ENCODE measurements around the gene C1orf174.

The C1orf174 gene

GRCh38 chr1:3898475-3898735 is 1.7 kb downstream of the C1orf174 start:
- Mint-ChIP-seq H3K4me1 (ENCODE audit: low read depth) (peaks cover 31% of the 10 kb centered on the region), H3K9me3 (peaks cover 17% of the 10 kb centered on the region), H3K36me3 (ENCODE audit: low read depth) (peaks cover 18% of the 10 kb centered on the region), H3K4me3 (no peak overlapping the region), H3K27me3 (ENCODE audit: low read depth) (no peaks in the 10 kb centered on the region), H3K27ac (peak overlapping the region; percentile 85)

- peaks cover 18% of the 10 kb centered on the region for H3K36me3 Mint-ChIP-seq (ENCODE audit: low read depth)
- H3K4me1 Mint-ChIP-seq (ENCODE audit: low read depth) = peaks cover 21% of the 10 kb centered on the region
- no peak overlapping the region for H3K4me3 Mint-ChIP-seq
Measured at GRCh38 chr1:3896396-3897000, 3.6 kb downstream of the C1orf174 start.

GRCh38 chr1:3895951-3896325 is 4.1 kb downstream of the C1orf174 start:
- no peak overlapping the region for H3K4me3 Mint-ChIP-seq
- peaks cover 19% of the 10 kb centered on the region for H3K36me3 Mint-ChIP-seq (ENCODE audit: low read depth)
- H3K9me3 Mint-ChIP-seq = peaks cover 17% of the 10 kb centered on the region
- peaks cover 23% of the 10 kb centered on the region for H3K4me1 Mint-ChIP-seq (ENCODE audit: low read depth)
- no peak overlapping the region for H3K27ac Mint-ChIP-seq
- no peaks in the 10 kb centered on the region for H3K27me3 Mint-ChIP-seq (ENCODE audit: low read depth)

More at GRCh38 chr1:3896396-3897000, 3.6 kb downstream of the C1orf174 start:
- Mint-ChIP-seq H3K27ac (no peak overlapping the region), H3K9me3 (peaks cover 17% of the 10 kb centered on the region), H3K27me3 (ENCODE audit: low read depth) (no peaks in the 10 kb centered on the region)

GRCh38 chr1:3895279-3895950 is 4.7 kb downstream of the C1orf174 start:
- H3K4me3 Mint-ChIP-seq = no peak overlapping the region
- H3K27me3 Mint-ChIP-seq (ENCODE audit: low read depth) = no peaks in the 10 kb centered on the region
- peaks cover 27% of the 10 kb centered on the region for H3K4me1 Mint-ChIP-seq (ENCODE audit: low read depth)

GRCh38 chr1:3894626-3895278 is 5.3 kb downstream of the C1orf174 start:
- Mint-ChIP-seq H3K4me1 (ENCODE audit: low read depth) (peaks cover 32% of the 10 kb centered on the region), H3K27ac (no peak overlapping the region), H3K4me3 (no peak overlapping the region), H3K36me3 (ENCODE audit: low read depth) (peaks cover 27% of the 10 kb centered on the region), H3K9me3 (peaks cover 17% of the 10 kb centered on the region), H3K27me3 (ENCODE audit: low read depth) (no peaks in the 10 kb centered on the region)

More at GRCh38 chr1:3895279-3895950, 4.7 kb downstream of the C1orf174 start:
- peaks cover 17% of the 10 kb centered on the region for H3K9me3 Mint-ChIP-seq
- no peak overlapping the region for H3K27ac Mint-ChIP-seq
- peaks cover 21% of the 10 kb centered on the region for H3K36me3 Mint-ChIP-seq (ENCODE audit: low read depth)

DNA sequence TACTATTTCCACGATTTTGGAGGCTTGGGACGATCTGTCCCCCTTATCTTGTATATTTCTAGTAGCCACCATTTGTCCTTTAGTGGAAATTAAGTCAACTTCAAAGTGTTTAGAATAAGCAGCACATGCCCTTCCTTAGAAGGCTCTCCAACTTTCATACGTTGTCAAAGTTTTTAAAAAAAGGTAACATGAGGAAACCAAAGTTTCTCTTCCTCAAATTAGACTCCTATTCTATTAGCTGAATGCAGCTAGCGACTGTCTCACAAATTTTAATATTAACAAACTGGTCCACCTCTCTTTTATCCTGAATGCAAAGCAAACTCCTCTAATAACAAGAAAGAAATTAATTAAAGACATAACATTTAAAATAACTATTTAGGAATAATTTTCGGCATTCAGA is 6.9 kb downstream of the C1orf174 start:
- Mint-ChIP-seq H3K4me3 (no peak overlapping the region), H3K36me3 (ENCODE audit: low read depth) (peaks cover 28% of the 10 kb centered on the region), H3K4me1 (ENCODE audit: low read depth) (peaks cover 20% of the 10 kb centered on the region), H3K9me3 (peaks cover 10% of the 10 kb centered on the region), H3K27me3 (ENCODE audit: low read depth) (no peaks in the 10 kb centered on the region), H3K27ac (no peak overlapping the region)

DNA sequence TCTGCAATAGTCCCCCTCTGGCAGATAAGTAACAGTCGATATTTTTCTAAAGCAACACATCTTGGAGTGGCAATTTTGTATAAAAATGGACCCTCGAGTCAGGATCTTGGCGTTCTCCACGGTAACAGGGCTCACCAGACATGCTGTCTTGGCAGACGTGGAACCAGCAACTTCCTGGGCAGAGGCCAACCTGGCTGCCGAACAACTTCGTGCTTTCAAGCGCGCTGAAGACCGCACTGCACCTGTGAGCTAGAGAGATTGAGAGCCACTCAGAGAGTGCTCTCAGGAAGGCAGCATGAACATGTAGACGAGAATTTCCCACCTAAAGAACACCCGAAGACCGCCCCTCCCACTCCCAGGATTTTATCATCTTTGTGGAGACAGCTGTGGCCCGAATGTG is 7.3 kb downstream of the C1orf174 start:
- no peak overlapping the region for H3K4me3 Mint-ChIP-seq
- H3K9me3 Mint-ChIP-seq = peaks cover 5% of the 10 kb centered on the region
- H3K27ac Mint-ChIP-seq = no peak overlapping the region
- peaks cover 27% of the 10 kb centered on the region for H3K36me3 Mint-ChIP-seq (ENCODE audit: low read depth)
- no peaks in the 10 kb centered on the region for H3K27me3 Mint-ChIP-seq (ENCODE audit: low read depth)
- peaks cover 20% of the 10 kb centered on the region for H3K4me1 Mint-ChIP-seq (ENCODE audit: low read depth)

- Mint-ChIP-seq H3K4me1 (ENCODE audit: low read depth) (peaks cover 15% of the 10 kb centered on the region), H3K36me3 (ENCODE audit: low read depth) (peaks cover 24% of the 10 kb centered on the region), H3K9me3 (no peaks in the 10 kb centered on the region)
Measured at GRCh38 chr1:3891329-3891865, 8.7 kb downstream of the C1orf174 start.

DNA sequence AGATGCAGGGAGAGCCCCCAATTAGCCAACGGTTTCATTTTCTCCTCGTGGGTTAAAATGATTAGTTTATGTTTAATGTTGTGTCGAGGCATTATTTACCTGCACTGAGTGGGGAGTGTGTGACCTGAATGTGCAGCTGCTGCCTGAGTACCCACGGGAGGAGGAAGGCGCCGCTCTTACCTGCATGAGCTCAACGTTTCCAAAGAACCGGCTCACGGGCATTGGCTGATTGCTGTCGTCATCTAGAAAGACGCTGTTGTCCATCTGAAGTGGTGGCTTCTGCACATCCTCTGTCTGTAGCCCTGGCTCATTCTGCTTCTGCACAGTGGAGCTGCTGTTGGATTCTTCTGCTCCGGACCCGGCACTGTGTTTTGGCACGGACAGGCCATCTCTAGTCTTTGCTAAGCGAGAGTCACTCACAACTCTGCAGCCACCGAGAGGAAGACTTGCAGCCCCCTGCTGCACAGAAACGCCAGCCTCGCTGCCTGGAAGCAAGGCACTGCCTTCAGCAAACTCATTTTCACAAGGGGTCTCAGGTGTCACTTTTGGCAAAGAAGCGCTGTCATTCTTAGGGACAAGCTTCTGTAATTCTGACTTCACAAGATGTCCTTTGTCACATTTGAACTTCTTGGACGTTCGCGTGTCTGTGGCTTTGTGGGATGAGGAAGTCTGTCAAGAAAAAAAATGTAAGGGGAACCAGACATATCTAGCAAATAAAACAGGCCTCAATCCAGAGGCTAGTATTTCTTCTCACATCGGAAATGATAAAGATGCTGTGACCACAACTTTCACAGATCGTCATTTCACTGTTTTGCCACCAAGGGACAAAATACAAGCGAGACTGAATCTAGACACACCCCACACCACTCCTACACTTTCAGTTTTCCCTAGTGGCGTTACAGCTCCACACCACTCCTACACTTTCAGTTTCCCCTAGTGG is 9.4 kb downstream of the C1orf174 start:
- Mint-ChIP-seq H3K4me3 (no peak overlapping the region), H3K27ac (no peak overlapping the region), H3K4me1 (ENCODE audit: low read depth) (peaks cover 14% of the 10 kb centered on the region), H3K36me3 (ENCODE audit: low read depth) (peaks cover 21% of the 10 kb centered on the region), H3K9me3 (no peaks in the 10 kb centered on the region), H3K27me3 (ENCODE audit: low read depth) (no peaks in the 10 kb centered on the region)

More at GRCh38 chr1:3891329-3891865, 8.7 kb downstream of the C1orf174 start:
- H3K27ac Mint-ChIP-seq = no peak overlapping the region
- no peak overlapping the region for H3K4me3 Mint-ChIP-seq
- H3K27me3 Mint-ChIP-seq (ENCODE audit: low read depth) = no peaks in the 10 kb centered on the region

- Mint-ChIP-seq H3K4me3 (no peak overlapping the region), H3K9me3 (no peaks in the 10 kb centered on the region), H3K36me3 (ENCODE audit: low read depth) (peaks cover 22% of the 10 kb centered on the region), H3K4me1 (ENCODE audit: low read depth) (peaks cover 14% of the 10 kb centered on the region), H3K27ac (no peak overlapping the region), H3K27me3 (ENCODE audit: low read depth) (no peaks in the 10 kb centered on the region)
Measured at GRCh38 chr1:3889936-3890335, 10.1 kb downstream of the C1orf174 start.

GRCh38 chr1:3888301-3888700 is 11.8 kb downstream of the C1orf174 start:
- Mint-ChIP-seq H3K36me3 (ENCODE audit: low read depth) (peaks cover 30% of the 10 kb centered on the region), H3K27ac (no peak overlapping the region), H3K27me3 (ENCODE audit: low read depth) (no peaks in the 10 kb centered on the region)

GRCh38 chr1:3886691-3887090 is 13.4 kb downstream of the C1orf174 start:
- H3K27me3 Mint-ChIP-seq (ENCODE audit: low read depth) = no peaks in the 10 kb centered on the region
- peaks cover 33% of the 10 kb centered on the region for H3K36me3 Mint-ChIP-seq (ENCODE audit: low read depth)
- peaks cover 14% of the 10 kb centered on the region for H3K4me1 Mint-ChIP-seq (ENCODE audit: low read depth)
- no peak overlapping the region for H3K27ac Mint-ChIP-seq
- H3K9me3 Mint-ChIP-seq = no peaks in the 10 kb centered on the region
- H3K4me3 Mint-ChIP-seq = no peak overlapping the region

More at GRCh38 chr1:3888301-3888700, 11.8 kb downstream of the C1orf174 start:
- no peaks in the 10 kb centered on the region for H3K9me3 Mint-ChIP-seq
- H3K4me3 Mint-ChIP-seq = no peak overlapping the region
- H3K4me1 Mint-ChIP-seq (ENCODE audit: low read depth) = peaks cover 14% of the 10 kb centered on the region

- Mint-ChIP-seq H3K9me3 (no peaks in the 10 kb centered on the region), H3K27ac (no peak overlapping the region), H3K36me3 (ENCODE audit: low read depth) (peaks cover 33% of the 10 kb centered on the region), H3K27me3 (ENCODE audit: low read depth) (no peaks in the 10 kb centered on the region), H3K4me1 (ENCODE audit: low read depth) (peaks cover 11% of the 10 kb centered on the region), H3K4me3 (no peak overlapping the region)
Measured at GRCh38 chr1:3886106-3886670, 13.9 kb downstream of the C1orf174 start.

- Mint-ChIP-seq H3K9me3 (no peaks in the 10 kb centered on the region), H3K27ac (no peak overlapping the region), H3K4me1 (ENCODE audit: low read depth) (peaks cover 7% of the 10 kb centered on the region), H3K27me3 (ENCODE audit: low read depth) (no peaks in the 10 kb centered on the region), H3K4me3 (no peak overlapping the region), H3K36me3 (ENCODE audit: low read depth) (peaks cover 32% of the 10 kb centered on the region)
Measured at GRCh38 chr1:3885611-3886010, 14.5 kb downstream of the C1orf174 start.
